D341Med (cell line): ENCODE data around the gene GTSF1L.
"Not testable (repeated sequence)": the region's sequence is repeated elsewhere in the genome, so short reads cannot be mapped to it uniquely, and the experiment has no call there.

Experiments
- DNase-seq: peaks from one replicate; pipeline ENCODE4 v3.0.0; 2012; ENCODE audit warnings: low spot score

The GTSF1L gene

GRCh38 chr20:43726811-43727338 lies at the start of gene GTSF1L:
TSS of gene GTSF1L (minus strand) at chr20:43727002. CDS start at chr20:43726694, 308 bp downstream.
- no peak for DNase-seq

GRCh38 chr20:43774754-43775153 lies 48.0 kb upstream of the GTSF1L start:
- no peak for DNase-seq

GRCh38 chr20:43771503-43772190 lies 44.8 kb upstream of the GTSF1L start:
- DNase-seq: no peak

GRCh38 chr20:43770342-43770741 lies 43.5 kb upstream of the GTSF1L start:
- DNase-seq: no peak

- no peak for DNase-seq
Observed at GRCh38 chr20:43767686-43768474, 41.1 kb upstream of the GTSF1L start.

GRCh38 chr20:43766917-43767316 lies 40.1 kb upstream of the GTSF1L start:
- no peak for DNase-seq

GRCh38 chr20:43766385-43766784 lies 39.6 kb upstream of the GTSF1L start:
- DNase-seq: no peak

- DNase-seq: no peak
Observed at GRCh38 chr20:43765916-43766315, 39.1 kb upstream of the GTSF1L start.

GRCh38 chr20:43762911-43763310 lies 36.1 kb upstream of the GTSF1L start:
- no peak for DNase-seq

- DNase-seq: no peak
Observed at GRCh38 chr20:43761386-43762340, 34.9 kb upstream of the GTSF1L start.

GRCh38 chr20:43757888-43758287 lies 31.1 kb upstream of the GTSF1L start:
- not testable (repeated sequence) for DNase-seq

- no peak for DNase-seq
Observed at GRCh38 chr20:43755851-43756250, 29.0 kb upstream of the GTSF1L start.

GRCh38 chr20:43755390-43755789 lies 28.6 kb upstream of the GTSF1L start:
- DNase-seq: no peak

GRCh38 chr20:43752561-43753301 lies 25.9 kb upstream of the GTSF1L start:
- no peak for DNase-seq

- DNase-seq: no peak
Observed at GRCh38 chr20:43752051-43752360, 25.2 kb upstream of the GTSF1L start.

GRCh38 chr20:43751167-43752050 lies 24.6 kb upstream of the GTSF1L start:
- DNase-seq: no peak

GRCh38 chr20:43750774-43751166 lies 24.0 kb upstream of the GTSF1L start:
- no peak for DNase-seq

- peak; percentile 94 for DNase-seq
Observed at GRCh38 chr20:43749734-43750294, 23.0 kb upstream of the GTSF1L start.

- no peak for DNase-seq
Observed at GRCh38 chr20:43748274-43748673, 21.5 kb upstream of the GTSF1L start.
